HG02642 (cell line): ENCODE measurements around the gene MIPOL1.
"Not testable (repeated sequence)": the region's sequence is repeated elsewhere in the genome, so short reads cannot be mapped to it uniquely, and the experiment has no call there.

Source experiments
- ATAC-seq: cut with Tn5 transposase; IDR thresholded peaks from one replicate; pipeline ENCODE4 v1.9.1; 2021; ENCODE audit warnings: mild to moderate bottlenecking; ENCODE audit not compliant: unreplicated experiment, poor library complexity

Gene MIPOL1

GRCh38 chr14:37197421-37198272, at the start of gene MIPOL1:
MIPOL1 (plus strand) TSS chr14:37197937; CDS start chr14:37247889, 49,952 bp downstream.
- ATAC-seq, result no peak

- ATAC-seq, result no peak
Measured at GRCh38 chr14:37150414-37150813, 47.3 kb upstream of the MIPOL1 start.

GRCh38 chr14:37153005-37153404, 44.7 kb upstream of the MIPOL1 start:
- ATAC-seq, result no peak

GRCh38 chr14:37153483-37153882, 44.3 kb upstream of the MIPOL1 start:
- no peak for ATAC-seq

GRCh38 chr14:37157987-37158386, 39.8 kb upstream of the MIPOL1 start:
- ATAC-seq, result no peak

- not testable (repeated sequence) for ATAC-seq
Measured at GRCh38 chr14:37162307-37162706, 35.4 kb upstream of the MIPOL1 start.

- ATAC-seq, result no peak
Measured at GRCh38 chr14:37165794-37166193, 31.9 kb upstream of the MIPOL1 start.

GRCh38 chr14:37167151-37168047, 30.3 kb upstream of the MIPOL1 start:
- ATAC-seq, result no peak

- no peak for ATAC-seq
Measured at GRCh38 chr14:37168721-37169120, 29.0 kb upstream of the MIPOL1 start.

GRCh38 chr14:37170237-37170636, 27.5 kb upstream of the MIPOL1 start:
- ATAC-seq, result no peak

GRCh38 chr14:37170993-37171392, 26.7 kb upstream of the MIPOL1 start:
- ATAC-seq, result no peak

- no peak for ATAC-seq
Measured at GRCh38 chr14:37171678-37172023, 26.1 kb upstream of the MIPOL1 start.

GRCh38 chr14:37172024-37172869, 25.5 kb upstream of the MIPOL1 start, which contains the start of gene SLC25A21:
SLC25A21 (minus strand) TSS chr14:37172606.
- ATAC-seq, result no peak

- ATAC-seq, result no peak
Measured at GRCh38 chr14:37172936-37173614, 24.7 kb upstream of the MIPOL1 start.

- ATAC-seq, result no peak
Measured at GRCh38 chr14:37179896-37180502, 17.7 kb upstream of the MIPOL1 start.

GRCh38 chr14:37180886-37181285, 16.9 kb upstream of the MIPOL1 start:
- ATAC-seq, result not testable (repeated sequence)

- ATAC-seq, result no peak
Measured at GRCh38 chr14:37181441-37181840, 16.3 kb upstream of the MIPOL1 start.

GRCh38 chr14:37184520-37184919, 13.2 kb upstream of the MIPOL1 start:
- ATAC-seq, result not testable (repeated sequence)

GRCh38 chr14:37185670-37186069, 12.1 kb upstream of the MIPOL1 start:
- ATAC-seq, result no peak
